HepG2 (cell line): ENCODE results near the gene DNLZ. TPM values are rescaled to one million over a fixed set of nuclear protein-coding genes. Genes with fewer than 3 reads are reported as not detected.
A peak's percentile ranks its signal among the peaks of the same experiment; 100 is the strongest.

Experiments
- AGO1 ChIP-seq: fragments of 200-400 bp; formaldehyde crosslinking; IDR thresholded peaks from 2 replicates; pipeline ENCODE4 v1.6.1; 2017; ENCODE audit warnings: mild to moderate bottlenecking, low read depth, low read length, moderate library complexity; ENCODE audit not compliant: poor library complexity, severe bottlenecking
- ATF7-NPFF ChIP-seq: sonication (generic); formaldehyde crosslinking; IDR thresholded peaks from 2 replicates; pipeline ENCODE4 v1.8.1; 2023; ENCODE audit warnings: mild to moderate bottlenecking, low read depth, missing genetic modification reagents, moderate library complexity
- CC2D1A ChIP-seq: sonication (generic); formaldehyde crosslinking; IDR thresholded peaks from 2 replicates; pipeline ENCODE4 v1.8.1; 2023; ENCODE audit warnings: mild to moderate bottlenecking, missing genetic modification reagents
- CHCHD3 ChIP-seq: sonication (generic); formaldehyde crosslinking; IDR thresholded peaks from 2 replicates; pipeline ENCODE4 v1.8.0; 2022; ENCODE audit warnings: mild to moderate bottlenecking, missing genetic modification reagents, moderate library complexity
- HMGXB4 ChIP-seq, 2 experiments: sonication (generic) in 1 of 2; formaldehyde crosslinking in 1 of 2; IDR thresholded peaks; 2 replicates each; pipeline versions ENCODE4 v1.4.0 to v1.6.1; 2018 to 2020; ENCODE audit warnings: missing genetic modification reagents in 2 of 2, borderline replicate concordance in 1 of 2, low read depth in 1 of 2, mild to moderate bottlenecking in 1 of 2, missing biosample characterization in 1 of 2
- POLR2G ChIP-seq: fragments of 200-400 bp; formaldehyde crosslinking; IDR thresholded peaks from 2 replicates; pipeline ENCODE4 v1.6.1; 2018; ENCODE audit warnings: mild to moderate bottlenecking, low read depth, low read length, moderate library complexity
- PRDM15 ChIP-seq: sonication (generic); formaldehyde crosslinking; IDR thresholded peaks from 2 replicates; pipeline ENCODE4 v1.4.0; 2020; ENCODE audit warnings: missing genetic modification reagents
- RBM39 ChIP-seq: fragments of 200-400 bp; formaldehyde crosslinking; IDR thresholded peaks from one replicate; pipeline ENCODE4 v1.6.1; 2018; ENCODE audit warnings: antibody characterized with exemption, mild to moderate bottlenecking, low read depth, low read length; ENCODE audit not compliant: poor library complexity, severe bottlenecking
- SALL1 ChIP-seq: sonication (generic); formaldehyde crosslinking; IDR thresholded peaks from 2 replicates; pipeline ENCODE4 v1.8.0; 2022; ENCODE audit warnings: mild to moderate bottlenecking, missing genetic modification reagents
- TBX3 ChIP-seq: fragments of 450-650 bp; IDR thresholded peaks from 2 replicates; pipeline ENCODE4 v1.6.1; 2017; ENCODE audit warnings: antibody characterized with exemption, mild to moderate bottlenecking, inconsistent platforms, borderline replicate concordance
- TEAD3 ChIP-seq: optimal IDR thresholded peaks from 2 replicates; pipeline ENCODE3; 2016; ENCODE audit warnings: borderline replicate concordance
- ZBTB2 ChIP-seq: sonication (generic); formaldehyde crosslinking; IDR thresholded peaks from 2 replicates; pipeline ENCODE4 v1.8.0; 2022; ENCODE audit warnings: low read depth, missing genetic modification reagents
- ZNF230 ChIP-seq: sonication (generic); formaldehyde crosslinking; IDR thresholded peaks from 2 replicates; pipeline ENCODE4 v1.4.0; 2020; ENCODE audit warnings: mild to moderate bottlenecking, missing genetic modification reagents
- ZNF296 ChIP-seq: sonication (generic); formaldehyde crosslinking; conservative IDR thresholded peaks from 2 replicates; pipeline ENCODE4 v1.5.0; 2020; ENCODE audit warnings: mild to moderate bottlenecking, missing genetic modification reagents
- ZNF331 ChIP-seq: sonication (generic); formaldehyde crosslinking; IDR thresholded peaks from 2 replicates; pipeline ENCODE4 v1.4.0; 2020; ENCODE audit warnings: missing genetic modification reagents
- ZNF34 ChIP-seq: sonication (generic); formaldehyde crosslinking; IDR thresholded peaks from 2 replicates; pipeline ENCODE4 v1.4.0; 2020; ENCODE audit warnings: mild to moderate bottlenecking, missing genetic modification reagents, borderline replicate concordance
- ZNF383 ChIP-seq: sonication (generic); formaldehyde crosslinking; IDR thresholded peaks from 2 replicates; pipeline ENCODE4 v1.4.0; 2020; ENCODE audit warnings: missing genetic modification reagents, mild to moderate bottlenecking, borderline replicate concordance
- ZNF607 ChIP-seq: sonication (generic); formaldehyde crosslinking; IDR thresholded peaks from 2 replicates; pipeline ENCODE4 v1.5.1; 2020; ENCODE audit warnings: missing genetic modification reagents, mild to moderate bottlenecking, borderline replicate concordance
- polyA plus RNA-seq, 8 experiments: library from polyadenylated mRNA; depleted of rRNA in 3 of 8; stranded (reverse) in 7 of 8; unstranded in 1 of 8; fragments of >200 nt; fragmentation: Illumina TruSeq in 4 of 8; extraction: Trizol in 4 of 8; gene quantifications; 2 replicates each; pipeline versions ENCODE4 v1.2.1 to v1.2.3, GENCODE V29; 2011 to 2016; ENCODE audit warnings: low read depth in 4 of 8, missing spikeins in 1 of 8, mixed read lengths in 1 of 8; ENCODE audit not compliant: insufficient read depth in 1 of 8
- total RNA-seq, 5 experiments: library from RNA; depleted of rRNA; stranded (reverse); fragments of >200 nt; fragmentation: Illumina TruSeq; extraction: Trizol; gene quantifications; 2 replicates each; pipeline ENCODE4 v1.2.3, GENCODE V29; 2016; ENCODE audit warnings: low read depth in 1 of 5

Gene DNLZ
- total and polyA plus RNA-seq, 2 of the 13 experiments (the other 11 are each of a cell fraction or from before 2014, with no cell fraction given): 3.4 to 8.0 TPM

DNA sequence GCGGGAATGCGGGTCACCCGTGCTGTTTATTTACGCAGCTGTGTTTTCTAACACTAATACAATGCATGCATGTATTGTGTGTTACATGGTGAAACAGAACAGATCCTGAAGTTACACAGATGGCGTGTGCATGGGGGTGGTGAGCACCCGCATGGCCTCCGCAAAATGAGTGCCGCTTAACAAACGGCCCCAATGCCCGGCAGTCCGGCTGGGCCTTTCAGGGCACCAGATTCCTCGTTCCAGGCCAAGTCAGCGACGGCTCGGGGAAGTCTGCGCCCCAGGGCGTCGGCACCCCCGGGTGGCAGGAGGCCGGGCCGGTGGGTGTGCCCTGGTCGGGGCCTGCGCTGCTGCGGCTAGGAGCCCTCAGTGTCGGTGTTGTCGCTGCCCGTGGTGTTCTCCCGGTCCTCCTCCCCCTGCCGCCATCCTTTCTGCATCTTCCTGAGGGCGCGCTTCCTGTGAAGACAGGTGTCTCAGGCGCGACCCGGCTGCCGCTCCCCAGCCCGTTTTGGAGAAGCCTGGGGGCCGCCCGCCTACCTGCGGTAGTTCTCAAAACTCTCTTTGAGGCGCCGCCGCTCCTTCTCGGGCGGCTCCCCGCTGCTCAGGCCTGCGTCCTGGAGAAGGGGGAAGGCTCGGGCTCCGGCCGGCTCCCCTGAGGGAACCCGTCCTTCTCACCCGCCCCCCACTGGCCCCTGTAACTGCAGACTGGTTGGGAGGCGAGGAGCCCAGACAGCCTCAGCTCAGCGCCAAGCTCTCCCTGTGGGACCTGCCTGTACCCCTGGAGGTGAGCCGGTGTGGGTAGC lies 605 bp upstream of the DNLZ start (continued):
- TF ChIP-seq TBX3: 0 out of 2 replicates have a peak, but pooled peaks have one; percentile 4
- TF ChIP-seq ZNF331 (CRISPR knock-in tag): 0 out of 2 replicates have a peak, but pooled peaks have one; percentile 0
- TF ChIP-seq ZNF34 (CRISPR knock-in tag): 0 out of 2 replicates have a peak, but pooled peaks have one; percentile 31
- peak; percentile 19 for TF ChIP-seq AGO1
- TF ChIP-seq ATF7-NPFF (CRISPR knock-in tag): peak; percentile 60
- TF ChIP-seq ZBTB2: peak; percentile 16; the same call in 1 of the 2 replicates
- TF ChIP-seq CC2D1A (CRISPR knock-in tag): 0 out of 2 replicates have a peak, but pooled peaks have one; percentile 76
- TF ChIP-seq ZNF607 (CRISPR knock-in tag): peak; percentile 24; the same call in 1 of the 2 replicates
- peak; percentile 34; the same call in 1 of the 2 replicates for TF ChIP-seq POLR2G
- TF ChIP-seq RBM39: peak; percentile 24
- peak; percentile 19 for TF ChIP-seq TEAD3
- TF ChIP-seq PRDM15 (CRISPR knock-in tag): no peak
- peak; percentile 84; the same call in 1 of the 2 replicates for TF ChIP-seq CHCHD3
- peak in 1 of 2 experiments; percentile 11; a peak in 1 of 4 replicates for TF ChIP-seq HMGXB4 (CRISPR knock-in tag; IDR thresholded peaks at IDR 0.05; ENCODE audit: borderline replicate concordance in 1 of 2, low read depth in 1 of 2)
- no peak for TF ChIP-seq ZNF296 (CRISPR knock-in tag)
- TF ChIP-seq ZNF383 (CRISPR knock-in tag): 0 out of 2 replicates have a peak, but pooled peaks have one; percentile 26
- TF ChIP-seq ZNF230 (CRISPR knock-in tag): 0 out of 2 replicates have a peak, but pooled peaks have one; percentile 14
- TF ChIP-seq SALL1 (CRISPR knock-in tag): no peak; the same call in 1 of the 2 replicates
